ENCODE data around the gene CPTP.

CPTP gene

DNA sequence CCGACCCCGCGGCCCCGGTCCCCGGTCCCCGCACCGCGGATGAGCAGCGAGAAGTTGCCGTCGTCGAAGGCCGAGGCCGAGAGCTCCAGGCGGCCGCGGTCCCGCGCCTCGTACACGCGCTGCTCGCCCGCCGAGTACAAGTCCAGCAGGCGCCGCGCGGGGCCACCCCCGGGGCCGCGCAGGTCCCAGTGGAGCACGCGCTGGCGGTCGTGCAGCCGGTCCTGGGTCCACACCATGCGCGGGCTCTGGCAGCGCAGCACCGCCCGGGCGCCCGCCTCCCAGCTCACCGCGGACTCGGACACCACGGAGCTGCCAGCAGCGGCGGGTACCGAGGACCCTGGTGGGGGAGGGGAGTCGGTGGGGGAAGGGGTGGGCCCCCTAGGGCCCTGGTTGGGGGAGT lies 30.8 kb downstream of the CPTP start:
- no peaks in the 10 kb centered on the region for H3K36me3 ChIP-seq (ENCODE audit: control insufficient read depth, low read length)
- no peak overlapping the region for H3K27ac ChIP-seq (ENCODE audit: low read depth, low read length)
- H3K4me2 ChIP-seq (ENCODE audit: low read length): no peak overlapping the region
- no peaks in the 10 kb centered on the region for H3K9me3 ChIP-seq (ENCODE audit: control insufficient read depth, insufficient read depth, low read length)
- no peaks in the 10 kb centered on the region for H3K9me2 ChIP-seq (replicated peaks; ENCODE audit: control insufficient read depth, low read length)
- no peaks in the 10 kb centered on the region for H3K79me2 ChIP-seq (ENCODE audit: control insufficient read depth, low read length)
- TF ChIP-seq, protein P1, sequence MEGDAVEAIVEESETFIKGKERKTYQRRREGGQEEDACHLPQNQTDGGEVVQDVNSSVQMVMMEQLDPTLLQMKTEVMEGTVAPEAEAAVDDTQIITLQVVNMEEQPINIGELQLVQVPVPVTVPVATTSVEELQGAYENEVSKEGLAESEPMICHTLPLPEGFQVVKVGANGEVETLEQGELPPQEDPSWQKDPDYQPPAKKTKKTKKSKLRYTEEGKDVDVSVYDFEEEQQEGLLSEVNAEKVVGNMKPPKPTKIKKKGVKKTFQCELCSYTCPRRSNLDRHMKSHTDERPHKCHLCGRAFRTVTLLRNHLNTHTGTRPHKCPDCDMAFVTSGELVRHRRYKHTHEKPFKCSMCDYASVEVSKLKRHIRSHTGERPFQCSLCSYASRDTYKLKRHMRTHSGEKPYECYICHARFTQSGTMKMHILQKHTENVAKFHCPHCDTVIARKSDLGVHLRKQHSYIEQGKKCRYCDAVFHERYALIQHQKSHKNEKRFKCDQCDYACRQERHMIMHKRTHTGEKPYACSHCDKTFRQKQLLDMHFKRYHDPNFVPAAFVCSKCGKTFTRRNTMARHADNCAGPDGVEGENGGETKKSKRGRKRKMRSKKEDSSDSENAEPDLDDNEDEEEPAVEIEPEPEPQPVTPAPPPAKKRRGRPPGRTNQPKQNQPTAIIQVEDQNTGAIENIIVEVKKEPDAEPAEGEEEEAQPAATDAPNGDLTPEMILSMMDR (IDR thresholded peaks at IDR 0.05; ENCODE audit: low read depth, low read length, poor library complexity, severe bottlenecking): no peak
- no peak for TF ChIP-seq EZH2phosphoT487 (IDR thresholded peaks at IDR 0.05; ENCODE audit: borderline replicate concordance, low read length)
- no peaks in the 10 kb centered on the region; the same call in 1 of the 2 replicates for H3F3A ChIP-seq (ENCODE audit: control insufficient read depth, insufficient read depth)
- H3K4me1 ChIP-seq (ENCODE audit: control insufficient read depth, low read length): no peaks in the 10 kb centered on the region
- no peak overlapping the region for H3K4me3 ChIP-seq (ENCODE audit: low read length)
- H3K27me3 ChIP-seq (ENCODE audit: control insufficient read depth, low read length): peaks cover 26% of the 10 kb centered on the region
- H4K20me1 ChIP-seq (ENCODE audit: control insufficient read depth, insufficient read depth, low read depth, low read length): no peaks in the 10 kb centered on the region

DNA sequence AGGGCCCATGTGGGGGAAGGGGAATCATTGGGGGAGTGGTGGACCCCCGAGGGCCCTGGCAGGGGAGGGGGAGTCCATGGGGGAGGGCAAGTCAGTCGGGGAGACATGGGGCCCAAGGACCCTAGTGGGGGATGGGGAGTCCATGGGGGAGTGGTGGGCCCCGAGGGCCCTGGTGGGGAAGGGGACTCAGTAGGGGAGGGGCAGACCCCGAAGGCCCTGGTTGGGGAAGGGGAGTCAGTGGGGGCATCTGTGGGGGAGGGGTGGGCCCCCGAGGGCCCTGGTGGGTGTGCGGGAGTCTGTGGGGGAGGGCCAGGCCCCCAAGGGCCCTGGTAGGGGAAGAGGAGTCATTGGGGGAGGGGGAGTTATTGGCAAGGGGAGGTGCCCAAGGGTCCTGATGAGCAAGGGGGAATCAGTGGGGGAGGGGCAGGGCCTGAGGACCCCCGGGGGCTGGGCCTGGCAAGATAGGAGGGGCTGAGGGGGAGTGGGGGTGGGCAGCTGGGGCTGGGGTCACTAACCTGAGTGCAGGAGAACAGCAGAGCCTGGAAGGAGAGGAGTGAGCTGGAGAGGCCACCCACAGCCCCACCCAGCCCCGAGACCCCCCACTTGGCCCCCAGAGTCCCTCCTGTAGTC lies 31.7 kb downstream of the CPTP start:
- Histone ChIP-seq H3K4me1 (ENCODE audit: control insufficient read depth, low read length) (no peaks in the 10 kb centered on the region), H3K27ac (ENCODE audit: low read depth, low read length) (no peak overlapping the region), H4K20me1 (ENCODE audit: control insufficient read depth, insufficient read depth, low read depth, low read length) (no peaks in the 10 kb centered on the region), H3K4me3 (ENCODE audit: low read length) (no peak overlapping the region), H3K27me3 (ENCODE audit: control insufficient read depth, low read length) (peaks cover 26% of the 10 kb centered on the region), H3K9me2 (replicated peaks; ENCODE audit: control insufficient read depth, low read length) (no peaks in the 10 kb centered on the region), H3F3A (ENCODE audit: control insufficient read depth, insufficient read depth) (no peaks in the 10 kb centered on the region; the same call in 1 of the 2 replicates), H3K4me2 (ENCODE audit: low read length) (no peak overlapping the region), H3K36me3 (ENCODE audit: control insufficient read depth, low read length) (no peaks in the 10 kb centered on the region), H3K9me3 (ENCODE audit: control insufficient read depth, insufficient read depth, low read length) (no peaks in the 10 kb centered on the region), H3K79me2 (ENCODE audit: control insufficient read depth, low read length) (no peaks in the 10 kb centered on the region)
- no peak for TF ChIP-seq EZH2phosphoT487 (IDR thresholded peaks at IDR 0.05; ENCODE audit: borderline replicate concordance, low read length)
- TF ChIP-seq, protein P1 (IDR thresholded peaks at IDR 0.05; ENCODE audit: low read depth, low read length, poor library complexity, severe bottlenecking): no peak

DNA sequence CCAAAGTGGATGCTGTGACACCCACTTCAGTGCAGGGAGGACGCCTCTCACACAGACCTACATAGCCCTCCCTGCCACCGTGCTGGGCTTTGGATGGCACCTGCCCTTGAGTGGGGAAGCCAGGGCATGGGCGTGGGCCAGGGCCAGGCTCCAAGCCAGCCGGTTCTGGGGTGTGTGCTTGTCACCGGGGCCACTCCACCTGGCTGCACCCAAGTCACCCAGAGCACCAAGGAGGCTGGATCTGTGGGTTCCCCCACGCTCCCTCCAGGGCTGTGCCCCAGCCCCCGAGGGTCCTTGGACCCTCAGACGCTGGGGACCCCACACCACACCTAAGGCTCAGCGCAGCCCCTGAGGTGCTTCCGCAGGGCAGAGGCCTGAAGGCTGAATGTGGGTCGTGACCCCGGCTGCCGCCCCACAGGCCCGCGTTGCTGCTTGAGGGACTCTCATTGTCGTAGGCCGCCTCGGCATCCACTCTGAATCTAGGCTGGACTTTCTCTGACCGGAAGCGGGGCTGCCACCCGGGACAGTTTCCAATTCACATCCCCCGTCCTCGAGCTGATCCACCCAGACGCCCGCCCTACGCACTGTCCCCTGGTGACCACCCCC lies 32.3 kb downstream of the CPTP start:
- H3F3A ChIP-seq (ENCODE audit: control insufficient read depth, insufficient read depth): no peaks in the 10 kb centered on the region
- peaks cover 26% of the 10 kb centered on the region for H3K27me3 ChIP-seq (ENCODE audit: control insufficient read depth, low read length)
- no peaks in the 10 kb centered on the region for H3K4me1 ChIP-seq (ENCODE audit: control insufficient read depth, low read length)
- no peaks in the 10 kb centered on the region for H3K79me2 ChIP-seq (ENCODE audit: control insufficient read depth, low read length)
- no peak overlapping the region for H3K4me3 ChIP-seq (ENCODE audit: low read length)
- H3K4me2 ChIP-seq (ENCODE audit: low read length): no peak overlapping the region
- no peaks in the 10 kb centered on the region for H3K9me3 ChIP-seq (ENCODE audit: control insufficient read depth, insufficient read depth, low read length)
- no peaks in the 10 kb centered on the region for H3K9me2 ChIP-seq (replicated peaks; ENCODE audit: control insufficient read depth, low read length)
- H3K27ac ChIP-seq (ENCODE audit: low read depth, low read length): no peak overlapping the region
- no peaks in the 10 kb centered on the region for H4K20me1 ChIP-seq (ENCODE audit: control insufficient read depth, insufficient read depth, low read depth, low read length)
- TF ChIP-seq, protein P1 (IDR thresholded peaks at IDR 0.05; ENCODE audit: low read depth, low read length, poor library complexity, severe bottlenecking): no peak
- no peak for TF ChIP-seq EZH2phosphoT487 (IDR thresholded peaks at IDR 0.05; ENCODE audit: borderline replicate concordance, low read length)
- no peaks in the 10 kb centered on the region for H3K36me3 ChIP-seq (ENCODE audit: control insufficient read depth, low read length)

Measured in DOHH2 (cell line).